AG09319 (cell line): ENCODE results near the gene OR51T1.
"Not testable (repeated sequence)": the region's sequence is repeated elsewhere in the genome, so short reads cannot be mapped to it uniquely, and the experiment has no call there.

Experiments used
- DNase-seq: peaks from one replicate; pipeline ENCODE4 v3.0.0-alpha.2; 2010; ENCODE audit warnings: low read depth; ENCODE audit errors: extremely low read depth
- CTCF ChIP-seq: IDR thresholded peaks from 2 replicates; pipeline ENCODE4 v1.5.1; 2011; ENCODE audit warnings: low read depth, mild to moderate bottlenecking, inconsistent platforms, low read length, moderate library complexity

Gene OR51T1

GRCh38 chr11:4881860-4882500, at the start of gene OR51T1:
OR51T1 (plus strand) TSS chr11:4881900; CDS start chr11:4881900, 0 bp downstream.
- DNase-seq = no peak
- TF ChIP-seq CTCF = no peak

- DNase-seq = no peak
- TF ChIP-seq CTCF = no peak
These were observed 41.7 kb upstream of the OR51T1 start for GRCh38 chr11:4839851-4840549.

GRCh38 chr11:4848908-4849532, 32.7 kb upstream of the OR51T1 start, which contains the start of gene OR51S1:
OR51S1 (minus strand) TSS chr11:4849208; CDS start chr11:4849208, 0 bp downstream.
- TF ChIP-seq CTCF = no peak
- no peak for DNase-seq

- TF ChIP-seq CTCF = no peak
- DNase-seq = no peak
These were observed 30.7 kb upstream of the OR51T1 start for GRCh38 chr11:4851033-4851432.

GRCh38 chr11:4854286-4854685, 27.4 kb upstream of the OR51T1 start:
- DNase-seq = not testable (repeated sequence)

GRCh38 chr11:4862447-4863236, 19.1 kb upstream of the OR51T1 start:
- no peak for TF ChIP-seq CTCF
- DNase-seq = no peak

GRCh38 chr11:4863876-4864275, 17.8 kb upstream of the OR51T1 start:
- TF ChIP-seq CTCF = no peak
- DNase-seq = no peak
